HepG2 (cell line): ENCODE results near the gene GDPD5. TPM values are rescaled to one million over a fixed set of nuclear protein-coding genes. Genes with fewer than 3 reads are reported as not detected.

Experiments used
- ATAC-seq: fragments of 200-7000 bp; cut with Tn5 transposase; 3 replicates; pipeline ENCODE4 v1.9.1; 2020; ENCODE audit warnings: mild to moderate bottlenecking, moderate library complexity
- BruUV-seq: library from RNA; stranded (reverse); fragments of 400-500 nt; replicated peaks from 2 replicates; lab custom pipeline; 2021; lab: Mats Ljungman, UMichigan
- CTCF ChIA-PET: fragments of 300-600 bp; formaldehyde crosslinking; extraction: SDS; loops from one replicate; lab custom pipeline; 2021; ENCODE audit warnings: low total read pairs, inconsistent platforms, low intra/inter-chr PET ratio; lab: Yijun Ruan, JAX
- POLR2A ChIA-PET: fragments of 350-600 bp; sonication (Branson Sonifier 250); formaldehyde crosslinking; loops from one replicate; lab custom pipeline; 2020; ENCODE audit warnings: antibody characterized with exemption, inconsistent platforms; lab: Yijun Ruan, JAX
- DNase-seq: peaks from one replicate; pipeline ENCODE4 v3.0.0-alpha.2; 2015; ENCODE audit warnings: low spot score
- FAIRE-seq: peaks from 3 replicates; lab custom pipeline; 2011; peaks lifted over from hg19 to GRCh38; lab: Jason Lieb, UNC
- H2AFZ ChIP-seq: one replicate; pipeline ENCODE4 v1.6.1; 2011; ENCODE audit warnings: low read length, inconsistent platforms
- H3K27ac ChIP-seq: fragments of 300-600 bp; 3 replicates; pipeline ENCODE4 v1.8.0; 2011; ENCODE audit warnings: mixed run types, mild to moderate bottlenecking, mixed read lengths, low read length, inconsistent platforms; ENCODE audit not compliant: insufficient read depth; ENCODE audit errors: extremely low read length
- H3K27me3 ChIP-seq, 2 experiments: fragments of 200-600 bp in 1 of 2; 2 replicates in 1 of 2; 3 replicates in 1 of 2; pipeline versions ENCODE4 v1.6.0 to v1.8.0; 2011; ENCODE audit warnings: low read length in 2 of 2, mild to moderate bottlenecking in 2 of 2, moderate library complexity in 2 of 2, inconsistent platforms in 1 of 2; ENCODE audit not compliant: insufficient read depth in 2 of 2, control insufficient read depth in 1 of 2
- H3K36me3 ChIP-seq, 2 experiments: fragments of 200-600 bp in 1 of 2; replicated peaks in 1 of 2; 2 replicates in 1 of 2; 3 replicates in 1 of 2; pipeline versions ENCODE4 v1.5.1 to v1.8.0; 2011; ENCODE audit warnings: low read length in 2 of 2, inconsistent platforms in 1 of 2; ENCODE audit not compliant: insufficient read depth in 2 of 2, control insufficient read depth in 1 of 2
- H3K4me1 ChIP-seq: 2 replicates; pipeline ENCODE4 v1.5.1; 2012; ENCODE audit warnings: low read length, inconsistent platforms; ENCODE audit not compliant: insufficient read depth
- H3K4me2 ChIP-seq: 2 replicates; pipeline ENCODE4 v1.6.0; 2011; ENCODE audit warnings: low read depth, low read length, inconsistent platforms
- H3K4me3 ChIP-seq, 3 experiments: fragments of 200-600 bp in 1 of 3; sonication (generic), shearing (Covaris generic) in 1 of 3; replicated peaks in 1 of 3; 2 replicates each; pipeline ENCODE4 v1.5.1; 2011 to 2016; ENCODE audit warnings: low read length in 3 of 3, inconsistent platforms in 2 of 3, low read depth in 2 of 3, mild to moderate bottlenecking in 2 of 3, control low read depth in 1 of 3, mixed read lengths in 1 of 3; ENCODE audit not compliant: insufficient read depth in 1 of 3
- H3K79me2 ChIP-seq: one replicate; pipeline ENCODE4 v1.6.1; 2011; ENCODE audit warnings: low read length, inconsistent platforms; ENCODE audit not compliant: insufficient read depth
- H3K9ac ChIP-seq: 2 replicates; pipeline ENCODE4 v1.6.0; 2011; ENCODE audit warnings: mild to moderate bottlenecking, low read depth, low read length, inconsistent platforms; ENCODE audit not compliant: insufficient read depth
- H3K9me3 ChIP-seq: 2 replicates; pipeline ENCODE4 v1.5.1; 2012; ENCODE audit warnings: mild to moderate bottlenecking, low read length
- H4K20me1 ChIP-seq: 2 replicates; pipeline ENCODE4 v1.6.0; 2011; ENCODE audit warnings: inconsistent platforms, mild to moderate bottlenecking, low read length, moderate library complexity; ENCODE audit not compliant: insufficient read depth
- ASH2L ChIP-seq: fragments of 300-600, 200-600 bp; sonication (generic); IDR thresholded peaks from 2 replicates; pipeline ENCODE4 v1.7.0; 2017; ENCODE audit warnings: low read depth, mild to moderate bottlenecking, moderate library complexity, mixed read lengths, low read length; ENCODE audit not compliant: insufficient read length
- ELF4 ChIP-seq: sonication (generic); formaldehyde crosslinking; IDR thresholded peaks from 2 replicates; pipeline ENCODE4 v1.5.0; 2020; ENCODE audit warnings: missing genetic modification reagents, mild to moderate bottlenecking, moderate library complexity, borderline replicate concordance
- HNRNPL ChIP-seq: fragments of 200-400 bp; formaldehyde crosslinking; IDR thresholded peaks from 2 replicates; pipeline ENCODE4 v1.6.1; 2017; ENCODE audit warnings: mild to moderate bottlenecking, low read depth, low read length
- IRF2 ChIP-seq: IDR thresholded peaks from 2 replicates; pipeline ENCODE4 v1.6.1; 2018; ENCODE audit warnings: missing genetic modification reagents, missing compliant biosample characterization
- PBX2 ChIP-seq: IDR thresholded peaks from 2 replicates; pipeline ENCODE4 v1.6.1; 2016; ENCODE audit warnings: control low read depth
- SYNCRIP ChIP-seq: fragments of 200-400 bp; formaldehyde crosslinking; IDR thresholded peaks from 2 replicates; pipeline ENCODE4 v1.6.1; 2018; ENCODE audit warnings: mild to moderate bottlenecking, low read depth, low read length; ENCODE audit not compliant: insufficient read depth
- TMF1 ChIP-seq: sonication (generic); formaldehyde crosslinking; IDR thresholded peaks from 2 replicates; pipeline ENCODE4 v1.8.1; 2022; ENCODE audit warnings: low read depth, missing genetic modification reagents
- YY1 ChIP-seq: IDR thresholded peaks from 2 replicates; pipeline ENCODE4 v1.6.1; 2011; ENCODE audit warnings: low read length, low read depth, moderate library complexity, mild to moderate bottlenecking; ENCODE audit not compliant: insufficient read depth, insufficient replicate concordance
- ZNF282 ChIP-seq: fragments of 450-650 bp; IDR thresholded peaks from 2 replicates; pipeline ENCODE4 v1.6.1; 2018; ENCODE audit not compliant: partially characterized antibody
- ZNF484 ChIP-seq: sonication (generic); formaldehyde crosslinking; IDR thresholded peaks from 2 replicates; pipeline ENCODE4 v1.5.1; 2020; ENCODE audit warnings: mild to moderate bottlenecking, low read depth, missing genetic modification reagents, borderline replicate concordance
- ZNF501 ChIP-seq: sonication (generic); formaldehyde crosslinking; IDR thresholded peaks from 2 replicates; pipeline ENCODE4 v1.5.1; 2020; ENCODE audit warnings: mild to moderate bottlenecking, moderate library complexity, missing genetic modification reagents
- ZNF691 ChIP-seq: sonication (generic); formaldehyde crosslinking; IDR thresholded peaks from 2 replicates; pipeline ENCODE4 v1.4.0; 2020; ENCODE audit warnings: missing genetic modification reagents, low read depth, mild to moderate bottlenecking, borderline replicate concordance
- ZNF790 ChIP-seq: sonication (generic); formaldehyde crosslinking; IDR thresholded peaks from 2 replicates; pipeline ENCODE4 v1.8.0; 2022; ENCODE audit warnings: missing genetic modification reagents, mild to moderate bottlenecking, borderline replicate concordance
- WGBS: methylation state at CpG from one replicate; pipeline ENCODE4 v1.1.6; 2017; ENCODE audit warnings: low lambda C conversion rate; 5-methylcytosine and 5-hydroxymethylcytosine counted together
- in situ Hi-C: cut with HindIII; loops from 2 replicates; pipeline ENCODE4 v1.10.0; 2017; ENCODE audit warnings: low pct_unique_long_range_greater_than_20kb; ENCODE audit not compliant: extremely low pct_ligation_motif_present
- intact Hi-C: fragments of 100-400 bp; cut with micrococcal nuclease; formaldehyde crosslinking; loops from one replicate; pipeline ENCODE4 v1.10.0; 2022; ENCODE audit not compliant: unreplicated experiment
- polyA plus RNA-seq, 8 experiments: library from polyadenylated mRNA; depleted of rRNA in 3 of 8; stranded (reverse) in 7 of 8; unstranded in 1 of 8; fragments of >200 nt; fragmentation: Illumina TruSeq in 4 of 8; extraction: Trizol in 4 of 8; gene quantifications; 2 replicates each; pipeline versions ENCODE4 v1.2.1 to v1.2.3, GENCODE V29; 2011 to 2016; ENCODE audit warnings: low read depth in 4 of 8, missing spikeins in 1 of 8, mixed read lengths in 1 of 8; ENCODE audit not compliant: insufficient read depth in 1 of 8
- total RNA-seq, 5 experiments: library from RNA; depleted of rRNA; stranded (reverse); fragments of >200 nt; fragmentation: Illumina TruSeq; extraction: Trizol; gene quantifications; 2 replicates each; pipeline ENCODE4 v1.2.3, GENCODE V29; 2016; ENCODE audit warnings: low read depth in 1 of 5

The GDPD5 gene
- total and polyA plus RNA-seq, 2 of the 13 experiments (the other 11 are each of a cell fraction or from before 2014, with no cell fraction given): 55.0 to 67.5 TPM

DNA sequence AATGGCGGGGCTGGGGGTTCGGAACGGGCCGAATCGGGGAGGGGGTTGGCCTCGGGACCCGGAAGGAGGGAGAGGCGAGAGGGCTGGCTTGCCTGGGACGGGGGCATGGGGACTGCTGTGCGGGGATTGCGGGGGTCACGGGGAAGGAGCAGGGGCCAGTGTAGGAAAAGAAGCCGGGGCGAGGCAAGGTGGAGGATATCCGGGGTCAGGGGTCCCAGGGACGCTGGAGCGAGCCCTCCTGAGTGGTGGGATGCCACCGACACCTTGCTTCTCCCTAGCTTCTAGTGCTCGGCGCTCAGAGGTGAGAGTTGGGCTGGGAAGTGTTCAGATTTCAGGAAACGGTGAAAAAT is 426 bp upstream of the GDPD5 start:
- no peak for FAIRE-seq
- intact Hi-C loops: no loop called here

More for the DNA sequence above, 426 bp upstream of the GDPD5 start:
- Histone ChIP-seq H3K9me3 (no peaks in the 10 kb centered on the region), H3K36me3 (peaks cover 0 to 1% of the 10 kb centered on the region in 2 experiments; a peak in 1 of 5 replicates), H3K9ac (peak overlapping the region; percentile 58), H3K4me2 (peak overlapping the region; percentile 88), H2AFZ (no peak overlapping the region), H3K79me2 (peaks cover 40% of the 10 kb centered on the region), H3K4me1 (peaks cover 81% of the 10 kb centered on the region), H3K4me3 (peak overlapping the region; percentile 79 to 93 (median 88)), H3K27ac (no peak overlapping the region), H3K27me3 (no peaks in the 10 kb centered on the region), H4K20me1 (no peaks in the 10 kb centered on the region; the same call in 1 of the 2 replicates)
- WGBS: 8% methylated on average over 21 of the region's 21 CpGs
- ATAC-seq (no peak), DNase-seq (no peak)
- TF ChIP-seq ZNF691 (CRISPR knock-in tag): no peak
- no peak for TF ChIP-seq IRF2 (CRISPR knock-in tag)
- TF ChIP-seq ASH2L: peak; percentile 9
- TF ChIP-seq YY1: peak; percentile 31
- TF ChIP-seq ZNF282: no peak
- no peak for TF ChIP-seq ELF4 (CRISPR knock-in tag)
- 0 out of 2 replicates have a peak, but pooled peaks have one; percentile 11 for TF ChIP-seq ZNF501 (CRISPR knock-in tag)
- TF ChIP-seq HNRNPL: no peak
- TF ChIP-seq SYNCRIP: no peak
- TF ChIP-seq ZNF484: no peak
- no peak for TF ChIP-seq PBX2
- TF ChIP-seq TMF1 (CRISPR knock-in tag): no peak
- TF ChIP-seq ZNF790 (CRISPR knock-in tag): no peak
- CTCF ChIA-PET: interaction anchor here (0.9 kb wide), 1 partner anchor 81 kb away, joined by 4 read pairs; no protein-coding TSS in a partner anchor
- no TSS peak for BruUV-seq
- POLR2A ChIA-PET: interaction anchor here (0.9 to 1.2 kb wide), 5 partner anchors 9 to 42 kb away, joined by 3 to 4 read pairs (median 3); no protein-coding TSS in a partner anchor
- in situ Hi-C loops: no loop called here
